ENCODE results near the gene KCNMA1. TPM values are rescaled to one million over a fixed set of nuclear protein-coding genes. Genes with fewer than 3 reads are reported as not detected.

The KCNMA1 gene
- total RNA-seq, 1 donor from 2014 or later, result 15.8 TPM

DNA sequence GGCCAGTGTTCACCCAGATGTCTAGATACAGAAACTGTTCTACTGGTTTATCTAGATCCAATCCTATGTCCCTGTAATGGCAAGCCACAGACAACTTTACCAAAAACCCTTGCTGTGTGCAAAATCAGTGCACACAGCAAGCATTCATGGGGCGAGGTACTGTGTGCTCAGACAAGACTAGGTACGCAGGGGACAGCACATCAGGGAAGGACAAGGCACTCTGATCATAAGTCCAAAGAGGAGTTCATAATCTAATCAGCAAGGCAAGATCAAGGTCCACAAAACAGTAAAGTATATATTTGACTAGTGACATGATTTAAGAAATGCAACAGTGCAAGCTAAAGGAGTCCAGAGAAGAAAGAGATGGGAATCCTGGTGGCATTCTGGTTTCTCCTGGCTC lies 25.9 kb downstream of the KCNMA1 start:
- TF ChIP-seq, protein P1, sequence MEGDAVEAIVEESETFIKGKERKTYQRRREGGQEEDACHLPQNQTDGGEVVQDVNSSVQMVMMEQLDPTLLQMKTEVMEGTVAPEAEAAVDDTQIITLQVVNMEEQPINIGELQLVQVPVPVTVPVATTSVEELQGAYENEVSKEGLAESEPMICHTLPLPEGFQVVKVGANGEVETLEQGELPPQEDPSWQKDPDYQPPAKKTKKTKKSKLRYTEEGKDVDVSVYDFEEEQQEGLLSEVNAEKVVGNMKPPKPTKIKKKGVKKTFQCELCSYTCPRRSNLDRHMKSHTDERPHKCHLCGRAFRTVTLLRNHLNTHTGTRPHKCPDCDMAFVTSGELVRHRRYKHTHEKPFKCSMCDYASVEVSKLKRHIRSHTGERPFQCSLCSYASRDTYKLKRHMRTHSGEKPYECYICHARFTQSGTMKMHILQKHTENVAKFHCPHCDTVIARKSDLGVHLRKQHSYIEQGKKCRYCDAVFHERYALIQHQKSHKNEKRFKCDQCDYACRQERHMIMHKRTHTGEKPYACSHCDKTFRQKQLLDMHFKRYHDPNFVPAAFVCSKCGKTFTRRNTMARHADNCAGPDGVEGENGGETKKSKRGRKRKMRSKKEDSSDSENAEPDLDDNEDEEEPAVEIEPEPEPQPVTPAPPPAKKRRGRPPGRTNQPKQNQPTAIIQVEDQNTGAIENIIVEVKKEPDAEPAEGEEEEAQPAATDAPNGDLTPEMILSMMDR (IDR thresholded peaks at IDR 0.05; ENCODE audit: insufficient read depth, low read length, severe bottlenecking), result no peak
- Histone ChIP-seq H3K36me3 (ENCODE audit: control insufficient read depth, insufficient read depth, low read length) (no peaks in the 10 kb centered on the region), H3K4me3 (ENCODE audit: low read depth, low read length) (no peak overlapping the region), H3K27me3 (ENCODE audit: control insufficient read depth, insufficient read depth, low read length) (no peaks in the 10 kb centered on the region)
- FAIRE-seq, result no peak
- DNase-seq (ENCODE audit: low read depth), result no peak

- Histone ChIP-seq H3K4me3 (ENCODE audit: low read depth, low read length) (no peak overlapping the region), H3K27me3 (ENCODE audit: control insufficient read depth, insufficient read depth, low read length) (no peaks in the 10 kb centered on the region), H3K36me3 (ENCODE audit: control insufficient read depth, insufficient read depth, low read length) (no peaks in the 10 kb centered on the region)
- TF ChIP-seq, protein P1 (IDR thresholded peaks at IDR 0.05; ENCODE audit: insufficient read depth, low read length, severe bottlenecking), result no peak
- DNase-seq (ENCODE audit: low read depth) (no peak), FAIRE-seq (peak; percentile 84)
Observed at GRCh38 chr10:77611221-77611620, 26.4 kb downstream of the KCNMA1 start.

DNA sequence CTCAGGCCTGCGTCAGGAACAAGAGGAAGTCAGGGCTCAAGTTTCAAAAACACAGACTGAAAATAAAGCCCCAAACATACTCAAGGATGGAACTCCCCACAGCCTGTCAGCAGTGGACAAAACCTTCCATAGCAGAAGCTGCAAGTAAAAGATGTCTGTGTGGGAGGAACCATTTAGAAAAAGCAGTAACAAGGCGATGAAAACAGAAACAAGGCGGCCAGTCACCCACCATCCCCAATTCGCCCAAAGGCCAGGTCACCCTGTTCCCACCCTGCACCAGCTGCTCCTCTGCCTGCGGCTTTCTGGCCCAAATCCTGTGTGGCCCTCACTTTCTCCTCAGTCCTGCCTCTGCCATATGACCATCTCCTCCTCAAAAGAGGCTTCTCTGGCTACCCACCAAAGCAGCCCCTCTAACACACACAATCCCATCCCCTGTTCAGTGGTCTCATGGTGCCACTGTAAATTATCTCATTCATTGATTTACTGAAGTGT lies 27.8 kb downstream of the KCNMA1 start:
- no peak for FAIRE-seq
- Histone ChIP-seq H3K36me3 (ENCODE audit: control insufficient read depth, insufficient read depth, low read length) (no peaks in the 10 kb centered on the region), H3K4me3 (ENCODE audit: low read depth, low read length) (no peak overlapping the region), H3K27me3 (ENCODE audit: control insufficient read depth, insufficient read depth, low read length) (no peaks in the 10 kb centered on the region)
- no peak for DNase-seq (ENCODE audit: low read depth)
- TF ChIP-seq, protein P1 (IDR thresholded peaks at IDR 0.05; ENCODE audit: insufficient read depth, low read length, severe bottlenecking), result no peak

GRCh38 chr10:77608281-77608680 lies 29.3 kb downstream of the KCNMA1 start:
- no peak for FAIRE-seq
- TF ChIP-seq, protein P1 (IDR thresholded peaks at IDR 0.05; ENCODE audit: insufficient read depth, low read length, severe bottlenecking), result no peak
- Histone ChIP-seq H3K4me3 (ENCODE audit: low read depth, low read length) (no peak overlapping the region), H3K36me3 (ENCODE audit: control insufficient read depth, insufficient read depth, low read length) (no peaks in the 10 kb centered on the region), H3K27me3 (ENCODE audit: control insufficient read depth, insufficient read depth, low read length) (no peaks in the 10 kb centered on the region)
- DNase-seq (ENCODE audit: low read depth), result no peak

DNA sequence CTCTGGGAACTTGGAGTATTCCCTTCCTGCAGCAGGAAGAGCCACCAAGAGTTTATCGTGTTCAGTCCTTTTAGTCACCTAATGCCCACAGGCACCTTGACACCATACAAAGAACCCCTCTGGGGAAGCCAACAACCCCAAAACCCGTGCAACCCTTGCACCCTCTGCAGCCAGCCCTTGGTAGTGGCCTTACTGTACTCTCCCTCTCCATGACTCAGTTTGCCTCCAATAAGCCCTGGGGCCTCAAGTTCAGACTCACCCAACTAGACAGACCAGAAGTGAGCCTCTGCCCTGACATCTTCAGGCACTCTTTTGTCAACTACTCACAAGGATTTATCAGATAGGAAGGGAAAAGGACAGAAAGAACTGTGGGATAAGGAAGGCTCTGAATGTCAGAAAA lies 30.9 kb downstream of the KCNMA1 start:
- TF ChIP-seq, protein P1 (IDR thresholded peaks at IDR 0.05; ENCODE audit: insufficient read depth, low read length, severe bottlenecking), result peak; percentile 46
- H3K27me3 ChIP-seq (ENCODE audit: control insufficient read depth, insufficient read depth, low read length), result no peaks in the 10 kb centered on the region
- no peak for FAIRE-seq
- DNase-seq (ENCODE audit: low read depth), result peak; percentile 86
- no peaks in the 10 kb centered on the region for H3K36me3 ChIP-seq (ENCODE audit: control insufficient read depth, insufficient read depth, low read length)
- H3K4me3 ChIP-seq (ENCODE audit: low read depth, low read length), result no peak overlapping the region

- Histone ChIP-seq H3K36me3 (ENCODE audit: control insufficient read depth, insufficient read depth, low read length) (no peaks in the 10 kb centered on the region), H3K27me3 (ENCODE audit: control insufficient read depth, insufficient read depth, low read length) (no peaks in the 10 kb centered on the region), H3K4me3 (ENCODE audit: low read depth, low read length) (no peak overlapping the region)
- DNase-seq (ENCODE audit: low read depth) (no peak), FAIRE-seq (no peak)
- TF ChIP-seq, protein P1 (IDR thresholded peaks at IDR 0.05; ENCODE audit: insufficient read depth, low read length, severe bottlenecking), result peak; percentile 26
Observed at GRCh38 chr10:77605466-77605865, 32.1 kb downstream of the KCNMA1 start.

All from bronchial epithelial cell (primary cell).